WERI-Rb-1 (cell line): Measurements from ENCODE around the gene DDX54.

ENCODE experiments used
- DNase-seq: peaks from one replicate; pipeline ENCODE4 v3.0.0-alpha.2; 2020
- H3K27ac ChIP-seq: fragments of 250-450 bp; sonication (Bioruptor Pico); 2 replicates; pipeline ENCODE4 v1.5.1; 2020; ENCODE audit warnings: mild to moderate bottlenecking, moderate library complexity
- H3K27me3 ChIP-seq: fragments of 250-450 bp; sonication (Bioruptor Pico); 2 replicates; pipeline ENCODE4 v1.5.1; 2021; ENCODE audit warnings: mild to moderate bottlenecking, low read depth, moderate library complexity; ENCODE audit not compliant: insufficient read depth, severe bottlenecking
- H3K36me3 ChIP-seq: fragments of 250-450 bp; sonication (Bioruptor Pico); 2 replicates; pipeline ENCODE4 v1.5.1; 2020; ENCODE audit warnings: mild to moderate bottlenecking, moderate library complexity
- H3K4me3 ChIP-seq: 2 replicates; pipeline ENCODE4 v1.5.1; 2011; ENCODE audit warnings: low read depth, mild to moderate bottlenecking, control low read depth, low read length
- H3K9me3 ChIP-seq: fragments of 250-450 bp; sonication (Bioruptor Pico); 2 replicates; pipeline ENCODE4 v1.5.1; 2021; ENCODE audit warnings: mild to moderate bottlenecking, moderate library complexity; ENCODE audit not compliant: severe bottlenecking
- CTCF ChIP-seq: IDR thresholded peaks from 2 replicates; pipeline ENCODE4 v1.5.1; 2011; ENCODE audit warnings: low read depth, mild to moderate bottlenecking, control low read depth, inconsistent platforms, low read length

DDX54 gene

GRCh38 chr12:113116875-113117274 is 68.4 kb downstream of the DDX54 start:
- no peaks in the 10 kb centered on the region for H3K36me3 ChIP-seq
- H3K27ac ChIP-seq, result no peak overlapping the region
- DNase-seq, result no peak
- H3K9me3 ChIP-seq, result no peaks in the 10 kb centered on the region
- H3K4me3 ChIP-seq, result no peak overlapping the region
- TF ChIP-seq CTCF, result no peak
- no peaks in the 10 kb centered on the region for H3K27me3 ChIP-seq

GRCh38 chr12:113115455-113116126 is 69.7 kb downstream of the DDX54 start:
- TF ChIP-seq CTCF, result no peak
- Histone ChIP-seq H3K9me3 (no peaks in the 10 kb centered on the region), H3K36me3 (no peaks in the 10 kb centered on the region), H3K27me3 (no peaks in the 10 kb centered on the region), H3K4me3 (no peak overlapping the region), H3K27ac (no peak overlapping the region)
- no peak for DNase-seq

DNA sequence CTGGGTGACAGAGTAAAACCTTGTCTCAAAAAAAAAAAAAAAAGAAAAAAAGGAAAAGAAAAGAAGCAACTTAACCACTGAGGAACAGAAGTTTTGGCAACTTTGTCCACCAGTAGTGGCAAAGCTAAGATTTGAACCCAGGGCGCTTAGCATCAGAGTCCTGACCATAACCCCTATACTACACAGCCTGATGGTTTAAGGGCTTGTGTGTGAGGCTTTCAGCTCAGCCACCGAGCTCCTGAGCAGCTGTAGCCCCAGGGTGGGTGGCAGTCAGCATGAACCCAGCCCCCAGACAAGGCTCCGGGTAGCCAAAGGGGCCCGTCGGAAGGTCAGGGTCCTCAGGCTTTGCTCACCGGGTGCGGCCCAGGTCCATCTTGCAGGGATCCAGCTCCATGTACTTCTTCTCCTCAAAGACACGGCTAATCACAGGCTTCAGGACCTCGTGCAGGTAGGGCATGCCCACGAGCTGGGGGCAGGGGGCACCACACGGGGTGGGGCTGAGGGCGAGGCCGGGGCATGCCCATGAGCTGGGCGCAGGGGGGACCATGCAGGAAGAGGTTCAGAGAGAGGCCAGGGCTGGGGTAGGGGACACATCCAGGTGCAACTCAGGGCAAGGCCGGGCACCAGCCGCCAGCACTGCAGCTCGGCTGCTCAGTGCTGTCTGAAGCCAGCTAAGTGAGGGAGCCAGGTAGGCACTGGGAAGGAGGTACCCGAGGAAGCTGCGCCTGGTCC is 70.7 kb downstream of the DDX54 start:
- Histone ChIP-seq H3K27me3 (no peaks in the 10 kb centered on the region), H3K27ac (no peak overlapping the region), H3K9me3 (no peaks in the 10 kb centered on the region), H3K36me3 (no peaks in the 10 kb centered on the region), H3K4me3 (no peak overlapping the region)
- TF ChIP-seq CTCF, result no peak
- DNase-seq, result no peak

GRCh38 chr12:113113397-113113796 is 71.9 kb downstream of the DDX54 start:
- H3K27ac ChIP-seq, result no peak overlapping the region
- H3K27me3 ChIP-seq, result no peaks in the 10 kb centered on the region
- no peak overlapping the region for H3K4me3 ChIP-seq
- no peaks in the 10 kb centered on the region for H3K36me3 ChIP-seq
- TF ChIP-seq CTCF, result no peak
- no peak for DNase-seq
- no peaks in the 10 kb centered on the region for H3K9me3 ChIP-seq

- Histone ChIP-seq H3K27ac (no peak overlapping the region), H3K4me3 (no peak overlapping the region), H3K36me3 (no peaks in the 10 kb centered on the region), H3K27me3 (no peaks in the 10 kb centered on the region), H3K9me3 (no peaks in the 10 kb centered on the region)
- TF ChIP-seq CTCF, result no peak
- no peak for DNase-seq
These were observed 73.0 kb downstream of the DDX54 start for GRCh38 chr12:113112043-113112899.
